HUES6 (cell line): ENCODE data around the gene MYBBP1A.
"Not testable (repeated sequence)": the region's sequence is repeated elsewhere in the genome, so short reads cannot be mapped to it uniquely, and the experiment has no call there.

Experiments
- H3K27ac ChIP-seq: 2 replicates; pipeline ENCODE4 v1.7.0; 2013; ENCODE audit warnings: low read depth, mild to moderate bottlenecking, low read length, inconsistent platforms
- H3K27me3 ChIP-seq: 2 replicates; pipeline ENCODE4 v1.6.1; 2013; ENCODE audit warnings: low read length; ENCODE audit not compliant: control insufficient read depth, insufficient read depth
- H3K36me3 ChIP-seq: 2 replicates; pipeline ENCODE4 v1.6.1; 2013; ENCODE audit warnings: low read length; ENCODE audit not compliant: control insufficient read depth, insufficient read depth
- H3K4me1 ChIP-seq: 2 replicates; pipeline ENCODE4 v1.6.1; 2013; ENCODE audit warnings: low read length; ENCODE audit not compliant: control insufficient read depth, insufficient read depth
- H3K4me3 ChIP-seq: 2 replicates; pipeline ENCODE4 v1.5.1; 2013; ENCODE audit warnings: low read depth, low read length
- H3K9ac ChIP-seq: one replicate; pipeline ENCODE4 v1.6.1; 2013; ENCODE audit warnings: mild to moderate bottlenecking, low read length
- H3K9me3 ChIP-seq: 2 replicates; pipeline ENCODE4 v1.6.1; 2013; ENCODE audit warnings: low read depth, low read length; ENCODE audit not compliant: control insufficient read depth, insufficient read depth

MYBBP1A gene

GRCh38 chr17:4579678-4580077 is 24.5 kb upstream of the MYBBP1A start:
- Histone ChIP-seq H3K9ac (no peak overlapping the region), H3K36me3 (no peaks in the 10 kb centered on the region), H3K27me3 (peaks cover 29% of the 10 kb centered on the region), H3K9me3 (0 out of 2 replicates have a peak, but pooled peaks cover 2% of the 10 kb centered on the region), H3K27ac (no peak overlapping the region), H3K4me1 (peaks cover 48% of the 10 kb centered on the region), H3K4me3 (no peak overlapping the region)

GRCh38 chr17:4578349-4578748 is 23.2 kb upstream of the MYBBP1A start:
- not testable (repeated sequence) for H3K27ac ChIP-seq, H3K9me3 ChIP-seq, H3K36me3 ChIP-seq, H3K4me3 ChIP-seq, H3K9ac ChIP-seq
- H3K27me3 ChIP-seq: peaks cover 15% of the 10 kb centered on the region
- H3K4me1 ChIP-seq: peaks cover 40% of the 10 kb centered on the region

GRCh38 chr17:4577386-4577993 is 22.3 kb upstream of the MYBBP1A start:
- 0 out of 2 replicates have a peak, but pooled peaks cover 2% of the 10 kb centered on the region for H3K9me3 ChIP-seq
- H3K27ac ChIP-seq: peak overlapping the region; percentile 62
- H3K27me3 ChIP-seq: peaks cover 7% of the 10 kb centered on the region
- no peak overlapping the region for H3K9ac ChIP-seq
- peaks cover 32% of the 10 kb centered on the region for H3K4me1 ChIP-seq
- no peak overlapping the region for H3K4me3 ChIP-seq
- H3K36me3 ChIP-seq: no peaks in the 10 kb centered on the region

GRCh38 chr17:4576729-4577322 is 21.6 kb upstream of the MYBBP1A start:
- Histone ChIP-seq H3K4me3 (no peak overlapping the region), H3K9ac (no peak overlapping the region), H3K9me3 (0 out of 2 replicates have a peak, but pooled peaks cover 2% of the 10 kb centered on the region), H3K27ac (peak overlapping the region; percentile 62), H3K27me3 (0 out of 2 replicates have a peak, but pooled peaks cover 1% of the 10 kb centered on the region), H3K36me3 (no peaks in the 10 kb centered on the region), H3K4me1 (peaks cover 25% of the 10 kb centered on the region)

- Histone ChIP-seq H3K36me3 (no peaks in the 10 kb centered on the region), H3K4me1 (peaks cover 23% of the 10 kb centered on the region), H3K4me3 (no peak overlapping the region), H3K9ac (no peak overlapping the region), H3K9me3 (0 out of 2 replicates have a peak, but pooled peaks cover 2% of the 10 kb centered on the region), H3K27ac (peak overlapping the region; percentile 62; the same call in 1 of the 2 replicates), H3K27me3 (no peaks in the 10 kb centered on the region)
Measured at GRCh38 chr17:4576161-4576558, 21.0 kb upstream of the MYBBP1A start.

- Histone ChIP-seq H3K4me1 (peaks cover 26% of the 10 kb centered on the region), H3K27me3 (no peaks in the 10 kb centered on the region), H3K9me3 (no peaks in the 10 kb centered on the region), H3K36me3 (no peaks in the 10 kb centered on the region), H3K9ac (no peak overlapping the region), H3K27ac (no peak overlapping the region), H3K4me3 (no peak overlapping the region)
Measured at GRCh38 chr17:4574448-4575045, 19.4 kb upstream of the MYBBP1A start.

- no peak overlapping the region for H3K9ac ChIP-seq
- H3K27me3 ChIP-seq: no peaks in the 10 kb centered on the region
- H3K4me1 ChIP-seq: peaks cover 26% of the 10 kb centered on the region
- no peaks in the 10 kb centered on the region for H3K9me3 ChIP-seq
- no peak overlapping the region for H3K27ac ChIP-seq
- H3K36me3 ChIP-seq: no peaks in the 10 kb centered on the region
- no peak overlapping the region for H3K4me3 ChIP-seq
Measured at GRCh38 chr17:4573669-4574068, 18.5 kb upstream of the MYBBP1A start.

- no peaks in the 10 kb centered on the region for H3K9me3 ChIP-seq
- no peak overlapping the region for H3K27ac ChIP-seq
- H3K27me3 ChIP-seq: no peaks in the 10 kb centered on the region
- no peak overlapping the region for H3K9ac ChIP-seq
- H3K4me1 ChIP-seq: peaks cover 29% of the 10 kb centered on the region
- no peak overlapping the region for H3K4me3 ChIP-seq
- no peaks in the 10 kb centered on the region for H3K36me3 ChIP-seq
Measured at GRCh38 chr17:4573115-4573514, 17.9 kb upstream of the MYBBP1A start.

- Histone ChIP-seq H3K27me3 (no peaks in the 10 kb centered on the region), H3K27ac (no peak overlapping the region), H3K9ac (no peak overlapping the region), H3K4me3 (no peak overlapping the region), H3K9me3 (no peaks in the 10 kb centered on the region), H3K4me1 (peaks cover 25% of the 10 kb centered on the region), H3K36me3 (no peaks in the 10 kb centered on the region)
Measured at GRCh38 chr17:4572131-4572530, 16.9 kb upstream of the MYBBP1A start.

- Histone ChIP-seq H3K27me3 (no peaks in the 10 kb centered on the region), H3K36me3 (no peaks in the 10 kb centered on the region), H3K9ac (no peak overlapping the region), H3K9me3 (no peaks in the 10 kb centered on the region), H3K4me1 (peaks cover 6% of the 10 kb centered on the region), H3K4me3 (no peak overlapping the region), H3K27ac (no peak overlapping the region)
Measured at GRCh38 chr17:4569591-4569990, 14.4 kb upstream of the MYBBP1A start.

GRCh38 chr17:4566785-4567184 is 11.6 kb upstream of the MYBBP1A start:
- Histone ChIP-seq H3K27me3 (no peaks in the 10 kb centered on the region), H3K9me3 (no peaks in the 10 kb centered on the region), H3K36me3 (no peaks in the 10 kb centered on the region), H3K27ac (no peak overlapping the region), H3K9ac (no peak overlapping the region), H3K4me1 (peaks cover 6% of the 10 kb centered on the region), H3K4me3 (no peak overlapping the region)
